ENCODE measurements around the gene TTF1. TPM values are rescaled to one million over a fixed set of nuclear protein-coding genes. Genes with fewer than 3 reads are reported as not detected.
A peak's percentile ranks its signal among the peaks of the same experiment; 100 is the strongest.
"Not testable (repeated sequence)": the region's sequence is repeated elsewhere in the genome, so short reads cannot be mapped to it uniquely, and the experiment has no call there.

The TTF1 gene
- total RNA-seq, 1 donor from 2014 or later, result 4.9 TPM

GRCh38 chr9:132383462-132383883 is 23.2 kb downstream of the TTF1 start:
- Histone ChIP-seq H3K27ac (no peak overlapping the region), H3K36me3 (peaks cover 0 to 49% of the 10 kb centered on the region in 2 donors), H3K27me3 (no peaks in the 10 kb centered on the region), H3K4me3 (no peak overlapping the region), H3K9me3 (no peaks in the 10 kb centered on the region), H3K4me1 (no peaks in the 10 kb centered on the region)
- DNase-seq (ENCODE audit: extremely low spot score in 2 of 2), result no peak
- TF ChIP-seq POLR2A (IDR thresholded peaks at IDR 0.05), result no peak
- TF ChIP-seq CTCF (IDR thresholded peaks at IDR 0.05), result no peak
- no peak for TF ChIP-seq POLR2AphosphoS5 (IDR thresholded peaks at IDR 0.05; ENCODE audit: insufficient read depth in 1 of 2, low read depth in 1 of 2)
- intact Hi-C loops (cut with DNase I), result no loop called here

- Histone ChIP-seq H3K36me3 (peaks cover 0 to 49% of the 10 kb centered on the region in 2 donors), H3K9me3 (no peaks in the 10 kb centered on the region), H3K27ac (no peak overlapping the region), H3K27me3 (no peaks in the 10 kb centered on the region), H3K4me1 (no peaks in the 10 kb centered on the region), H3K4me3 (no peak overlapping the region)
- no peak for TF ChIP-seq POLR2AphosphoS5 (IDR thresholded peaks at IDR 0.05; ENCODE audit: insufficient read depth in 1 of 2, low read depth in 1 of 2)
- TF ChIP-seq CTCF (IDR thresholded peaks at IDR 0.05), result no peak
- no peak for TF ChIP-seq POLR2A (IDR thresholded peaks at IDR 0.05)
- no peak for DNase-seq (ENCODE audit: extremely low spot score in 2 of 2)
- intact Hi-C loops (cut with DNase I), result no loop called here
These were observed 24.6 kb downstream of the TTF1 start for GRCh38 chr9:132381966-132382541.

- H3K36me3 ChIP-seq, result peaks cover 0 to 45% of the 10 kb centered on the region in 2 donors
- intact Hi-C loops (cut with DNase I); H3K9me3 ChIP-seq; H3K4me3 ChIP-seq; DNase-seq (ENCODE audit: extremely low spot score in 2 of 2); H3K27ac ChIP-seq; H3K27me3 ChIP-seq; H3K4me1 ChIP-seq: not testable (repeated sequence)
These were observed 28.2 kb downstream of the TTF1 start for GRCh38 chr9:132378416-132378815.

- H3K9me3 ChIP-seq; H3K27ac ChIP-seq; H3K4me3 ChIP-seq; intact Hi-C loops (cut with DNase I); DNase-seq (ENCODE audit: extremely low spot score in 2 of 2); H3K27me3 ChIP-seq; H3K4me1 ChIP-seq: not testable (repeated sequence)
- H3K36me3 ChIP-seq, result peaks cover 0 to 45% of the 10 kb centered on the region in 2 donors
These were observed 28.9 kb downstream of the TTF1 start for GRCh38 chr9:132377769-132378168.

GRCh38 chr9:132372177-132373095 is 34.2 kb downstream of the TTF1 start:
- H3K4me1 ChIP-seq, result no peaks in the 10 kb centered on the region
- intact Hi-C loops (cut with DNase I), result no loop called here
- no peaks in the 10 kb centered on the region for H3K9me3 ChIP-seq
- no peak overlapping the region for H3K4me3 ChIP-seq
- H3K36me3 ChIP-seq, result peaks cover 0 to 23% of the 10 kb centered on the region in 2 donors
- no peaks in the 10 kb centered on the region for H3K27me3 ChIP-seq
- H3K27ac ChIP-seq, result peak overlapping the region; percentile 34
- no peak for DNase-seq (ENCODE audit: extremely low spot score in 2 of 2)
- TF ChIP-seq POLR2AphosphoS5 (IDR thresholded peaks at IDR 0.05; ENCODE audit: insufficient read depth in 1 of 2, low read depth in 1 of 2) (peak in 1 of 2 donors; percentile 62), POLR2A (IDR thresholded peaks at IDR 0.05) (no peak)

GRCh38 chr9:132370592-132370991 is 36.0 kb downstream of the TTF1 start:
- TF ChIP-seq POLR2A (IDR thresholded peaks at IDR 0.05) (no peak), CTCF (IDR thresholded peaks at IDR 0.05) (no peak), POLR2AphosphoS5 (IDR thresholded peaks at IDR 0.05; ENCODE audit: insufficient read depth in 1 of 2, low read depth in 1 of 2) (no peak)
- Histone ChIP-seq H3K36me3 (peaks cover 0 to 6% of the 10 kb centered on the region in 2 donors), H3K27ac (no peak overlapping the region), H3K4me3 (no peak overlapping the region), H3K9me3 (no peaks in the 10 kb centered on the region), H3K4me1 (no peaks in the 10 kb centered on the region), H3K27me3 (no peaks in the 10 kb centered on the region)
- no peak for DNase-seq (ENCODE audit: extremely low spot score in 2 of 2)
- intact Hi-C loops (cut with DNase I), result no loop called here

Measured in vagina (tissue), 2 donors.